HCEC 1CT (cell line): ENCODE measurements around the gene SLA2.
"Not testable (repeated sequence)": the region's sequence is repeated elsewhere in the genome, so short reads cannot be mapped to it uniquely, and the experiment has no call there.

Source experiments
- DNase-seq: peaks from one replicate; pipeline ENCODE4 v3.0.0-alpha.2; 2017

SLA2 gene

GRCh38 chr20:36573798-36574365 lies 72.1 kb downstream of the SLA2 start:
- no peak for DNase-seq

- peak; percentile 61 for DNase-seq
These were observed 72.7 kb downstream of the SLA2 start, which contains the start of gene TGIF2 for GRCh38 chr20:36573103-36573797. TGIF2 (plus strand) TSS chr20:36573597; CDS start chr20:36578775, 5,178 bp downstream.

GRCh38 chr20:36572701-36573102 lies 73.3 kb downstream of the SLA2 start:
- no peak for DNase-seq

- no peak for DNase-seq
These were observed 74.2 kb downstream of the SLA2 start for GRCh38 chr20:36571564-36572504.

- DNase-seq: peak; percentile 55
These were observed 76.1 kb downstream of the SLA2 start for GRCh38 chr20:36569847-36570429.

- no peak for DNase-seq
These were observed 80.5 kb downstream of the SLA2 start for GRCh38 chr20:36565520-36565919.

- not testable (repeated sequence) for DNase-seq
These were observed 81.3 kb downstream of the SLA2 start for GRCh38 chr20:36564726-36565121.

- DNase-seq: not testable (repeated sequence)
These were observed 81.8 kb downstream of the SLA2 start for GRCh38 chr20:36564078-36564725.

- DNase-seq: no peak
These were observed 82.6 kb downstream of the SLA2 start for GRCh38 chr20:36563374-36563773.

GRCh38 chr20:36562724-36563123 lies 83.3 kb downstream of the SLA2 start:
- no peak for DNase-seq
